Fibroblast of upper back skin (primary cell): Measurements from ENCODE around the gene PSAT1.
"Not testable (repeated sequence)": the region's sequence is repeated elsewhere in the genome, so short reads cannot be mapped to it uniquely, and the experiment has no call there.

Source experiments
- DNase-seq: peaks from one replicate; pipeline ENCODE4 v3.0.0-alpha.2; 2013

PSAT1 gene

GRCh38 chr9:78296893-78297671 lies at the start of gene PSAT1:
Gene PSAT1, plus strand, starts transcription at chr9:78297125. Its CDS starts 86 bp downstream, at chr9:78297211.
- peak; percentile 99 for DNase-seq

GRCh38 chr9:78248635-78249034 lies 48.3 kb upstream of the PSAT1 start:
- DNase-seq = no peak

- no peak for DNase-seq
Measured at GRCh38 chr9:78249542-78249941, 47.4 kb upstream of the PSAT1 start.

- DNase-seq = no peak
Measured at GRCh38 chr9:78252616-78253015, 44.3 kb upstream of the PSAT1 start.

GRCh38 chr9:78253285-78253684 lies 43.6 kb upstream of the PSAT1 start:
- no peak for DNase-seq

GRCh38 chr9:78261403-78262001 lies 35.4 kb upstream of the PSAT1 start:
- peak; percentile 42 for DNase-seq

- DNase-seq = no peak
Measured at GRCh38 chr9:78262655-78263054, 34.3 kb upstream of the PSAT1 start.

- no peak for DNase-seq
Measured at GRCh38 chr9:78267889-78268288, 29.0 kb upstream of the PSAT1 start.

GRCh38 chr9:78269784-78270183 lies 27.1 kb upstream of the PSAT1 start:
- no peak for DNase-seq

- DNase-seq = no peak
Measured at GRCh38 chr9:78272307-78272706, 24.6 kb upstream of the PSAT1 start.

GRCh38 chr9:78273761-78274160 lies 23.2 kb upstream of the PSAT1 start:
- DNase-seq = peak; percentile 82

GRCh38 chr9:78278177-78278777 lies 18.6 kb upstream of the PSAT1 start:
- peak; percentile 59 for DNase-seq

- DNase-seq = no peak
Measured at GRCh38 chr9:78278801-78279200, 18.1 kb upstream of the PSAT1 start.

- DNase-seq = peak; percentile 79
Measured at GRCh38 chr9:78280982-78281668, 15.8 kb upstream of the PSAT1 start.

GRCh38 chr9:78284181-78284580 lies 12.7 kb upstream of the PSAT1 start:
- DNase-seq = not testable (repeated sequence)

GRCh38 chr9:78286125-78286524 lies 10.8 kb upstream of the PSAT1 start:
- DNase-seq = no peak

- no peak for DNase-seq
Measured at GRCh38 chr9:78286946-78287388, 10.0 kb upstream of the PSAT1 start.

GRCh38 chr9:78288214-78288892 lies 8.6 kb upstream of the PSAT1 start:
- no peak for DNase-seq

GRCh38 chr9:78289474-78289873 lies 7.5 kb upstream of the PSAT1 start:
- DNase-seq = no peak

GRCh38 chr9:78291240-78291925 lies 5.5 kb upstream of the PSAT1 start:
- DNase-seq = no peak

GRCh38 chr9:78292026-78292425 lies 4.9 kb upstream of the PSAT1 start:
- DNase-seq = no peak
